Stimulated activated CD4-positive, alpha-beta T cell treated with anti-CD3 and anti-CD28 coated beads, Interleukin-12 subunit alpha, Interleukin-12 subunit beta, amount 100 ng/mL, for 4 hours (primary cell): Measurements from ENCODE around the gene MSL3.

Source experiments
- DNase-seq: peaks from one replicate; pipeline ENCODE4 v3.0.0-alpha.2; 2020

The MSL3 gene

DNA sequence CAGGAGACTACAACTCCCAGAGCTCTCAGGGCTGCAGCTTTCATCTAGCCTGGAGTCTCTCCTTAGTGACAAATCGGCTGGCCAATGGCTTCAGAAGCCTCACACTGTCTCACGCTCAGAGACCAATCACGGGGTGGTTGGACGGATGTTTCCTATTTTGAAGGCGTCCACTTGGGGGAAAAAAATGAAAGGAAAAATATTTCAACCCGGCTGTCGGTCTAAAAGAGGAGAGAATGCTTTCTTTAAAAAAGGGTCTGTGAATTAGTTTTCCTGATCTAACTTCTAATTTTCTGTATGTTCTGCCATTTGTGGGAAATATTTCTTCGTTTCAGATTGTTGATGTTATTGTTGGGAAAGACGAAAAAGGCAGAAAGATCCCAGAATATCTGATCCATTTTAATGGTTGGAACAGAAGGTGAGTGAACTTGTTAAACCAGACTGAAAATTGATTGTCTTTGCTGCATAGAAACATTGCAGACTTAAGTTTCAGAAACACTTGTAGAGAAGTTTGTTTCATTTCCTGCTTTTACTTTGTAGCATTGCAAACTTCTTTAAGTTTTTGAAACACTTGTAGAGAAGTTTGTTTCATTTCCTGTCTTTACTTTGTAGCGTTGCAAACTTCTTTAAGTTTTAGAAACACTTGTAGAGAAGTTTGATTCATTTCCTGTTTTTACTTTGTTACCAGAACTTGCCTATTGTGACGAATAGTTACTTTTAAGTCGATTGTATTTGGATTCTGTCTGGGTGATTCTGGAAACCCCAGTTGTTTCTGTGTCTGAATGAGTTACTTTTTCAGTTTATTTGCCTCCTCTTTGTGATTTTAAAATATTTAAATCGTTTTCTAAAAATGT lies 1.6 kb downstream of the MSL3 start:
- DNase-seq: peak; percentile 32

DNA sequence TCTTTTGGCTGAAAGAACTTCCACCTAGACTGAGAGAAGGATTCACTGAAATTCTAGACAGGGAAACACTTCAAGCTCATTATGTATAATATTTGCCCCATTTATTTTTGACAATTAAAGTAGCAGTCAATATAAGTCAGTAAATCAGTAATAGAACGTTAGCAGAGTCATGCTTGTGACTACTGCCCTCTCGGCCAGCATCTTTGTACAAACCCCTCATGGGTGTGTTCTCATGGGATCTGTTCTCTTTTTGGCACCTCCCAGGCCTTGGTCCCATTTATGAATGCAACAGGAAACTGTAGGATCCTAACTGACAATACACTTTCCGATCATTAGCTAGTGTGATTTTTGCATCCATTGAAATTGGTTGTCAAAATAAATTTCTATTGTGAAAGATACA lies 2.9 kb downstream of the MSL3 start:
- DNase-seq: no peak

DNA sequence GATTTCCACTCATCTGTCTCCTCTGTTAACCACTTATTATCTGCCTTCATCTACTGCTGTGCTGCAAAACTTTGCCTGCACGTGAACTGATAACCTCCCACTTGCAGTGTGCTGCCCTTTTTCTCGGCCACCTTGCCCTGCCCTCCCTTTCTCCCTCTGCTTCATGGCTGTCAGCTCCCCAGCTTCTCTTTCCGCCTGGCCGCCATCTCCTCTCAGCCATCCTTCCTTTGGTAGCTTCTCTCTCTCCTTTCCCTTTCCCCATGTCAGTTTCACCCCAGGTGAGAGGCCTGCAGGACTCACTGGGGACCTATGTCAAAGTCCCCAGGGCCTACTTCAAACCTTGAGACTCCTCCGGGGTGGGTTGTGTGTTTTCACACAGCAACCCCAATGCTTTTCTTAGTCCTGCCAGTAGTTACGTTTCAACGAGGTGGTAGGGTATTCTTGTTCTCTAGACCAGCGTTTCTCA lies 6.6 kb downstream of the MSL3 start:
- no peak for DNase-seq

DNA sequence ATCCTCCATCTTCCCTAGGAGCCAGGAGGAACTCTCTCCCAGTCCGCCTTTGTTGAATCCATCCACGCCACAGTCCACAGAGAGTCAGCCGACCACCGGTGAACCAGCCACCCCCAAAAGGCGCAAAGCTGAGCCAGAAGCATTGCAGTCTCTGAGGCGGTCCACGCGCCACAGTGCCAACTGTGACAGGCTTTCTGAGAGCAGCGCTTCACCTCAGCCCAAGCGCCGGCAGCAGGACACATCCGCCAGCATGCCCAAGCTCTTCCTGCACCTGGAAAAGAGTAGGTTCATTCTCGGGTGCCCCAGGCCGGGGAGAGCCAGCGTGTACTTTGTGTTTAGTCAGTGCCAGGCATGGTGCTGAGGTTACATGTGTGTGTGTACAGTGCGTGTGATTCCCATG lies 7.4 kb downstream of the MSL3 start:
- no peak for DNase-seq

DNA sequence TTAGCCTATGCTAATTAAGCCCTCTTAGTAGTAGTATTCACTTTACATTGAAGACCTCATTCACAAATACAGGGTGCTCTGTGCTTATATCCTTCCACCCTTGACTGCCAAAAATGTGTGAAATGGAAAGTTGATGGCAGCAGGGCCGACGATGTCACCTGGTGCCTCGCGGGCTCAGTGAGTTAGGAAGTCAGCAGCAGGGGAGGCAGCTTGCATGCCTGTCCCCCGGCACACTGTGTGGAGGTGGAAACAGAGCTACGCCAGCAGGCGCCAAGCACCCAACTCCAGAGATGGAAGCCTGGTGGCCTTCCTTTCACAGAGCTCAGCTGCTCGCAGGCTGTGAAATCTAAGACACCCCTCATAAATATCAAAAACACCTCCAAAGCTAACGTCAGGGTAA lies 8.4 kb downstream of the MSL3 start:
- no peak for DNase-seq

DNA sequence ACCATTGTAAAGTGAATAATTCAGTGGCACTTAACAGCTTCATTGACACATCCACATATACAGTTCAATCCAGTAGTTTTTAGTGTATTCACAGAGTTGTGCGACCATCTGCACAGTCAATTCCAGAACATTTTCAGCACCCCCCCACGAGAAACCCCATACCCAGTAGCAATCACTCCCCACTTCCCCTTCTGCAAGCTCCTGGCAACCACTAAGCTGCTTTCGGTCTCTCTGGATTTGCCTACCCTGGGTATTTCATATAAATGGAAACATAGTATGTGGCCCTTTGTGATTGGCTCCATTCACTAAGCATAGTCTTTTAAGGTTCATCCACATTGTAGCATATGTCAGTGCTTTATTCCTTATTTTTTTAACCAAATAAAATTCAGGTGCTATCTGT lies 10.0 kb downstream of the MSL3 start:
- no peak for DNase-seq

DNA sequence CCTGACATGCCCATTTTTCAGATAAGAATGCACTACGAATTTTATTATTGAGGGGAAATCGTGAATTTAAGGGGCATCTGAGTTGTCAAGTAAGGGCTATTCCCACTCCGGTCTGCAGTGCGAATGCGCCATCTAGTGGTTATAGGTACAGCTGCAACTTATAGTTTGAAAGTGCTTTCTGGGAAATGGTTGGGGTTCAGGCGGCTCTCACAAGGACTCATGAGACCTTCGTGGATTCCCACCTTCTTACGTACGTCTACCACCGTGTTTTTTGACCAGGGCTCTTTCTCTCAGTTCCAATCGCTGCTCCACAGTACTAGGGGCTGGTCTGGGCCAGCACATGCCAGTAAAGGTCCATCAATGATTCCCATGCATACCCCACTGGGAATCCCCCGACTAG lies 12.3 kb downstream of the MSL3 start:
- no peak for DNase-seq

DNA sequence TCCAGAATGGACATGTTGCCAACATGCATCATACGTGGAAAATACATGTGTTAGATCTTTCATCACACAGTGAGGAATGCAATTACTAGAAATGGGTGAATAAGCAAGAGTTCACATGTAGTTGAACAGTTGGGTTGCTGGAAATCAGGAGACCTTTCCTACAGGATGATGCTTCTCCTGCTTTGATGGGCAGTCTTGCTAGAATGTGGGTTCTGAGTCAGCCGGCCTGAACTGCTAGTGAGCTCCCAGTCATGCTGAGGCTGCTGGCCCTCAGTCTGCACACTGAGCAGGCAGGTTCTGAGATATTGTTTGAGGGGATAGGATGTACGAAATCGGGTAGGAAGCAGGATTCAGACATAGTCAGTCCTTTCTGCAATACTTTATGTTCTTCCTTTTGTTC lies 20.2 kb downstream of the MSL3 start:
- no peak for DNase-seq

DNA sequence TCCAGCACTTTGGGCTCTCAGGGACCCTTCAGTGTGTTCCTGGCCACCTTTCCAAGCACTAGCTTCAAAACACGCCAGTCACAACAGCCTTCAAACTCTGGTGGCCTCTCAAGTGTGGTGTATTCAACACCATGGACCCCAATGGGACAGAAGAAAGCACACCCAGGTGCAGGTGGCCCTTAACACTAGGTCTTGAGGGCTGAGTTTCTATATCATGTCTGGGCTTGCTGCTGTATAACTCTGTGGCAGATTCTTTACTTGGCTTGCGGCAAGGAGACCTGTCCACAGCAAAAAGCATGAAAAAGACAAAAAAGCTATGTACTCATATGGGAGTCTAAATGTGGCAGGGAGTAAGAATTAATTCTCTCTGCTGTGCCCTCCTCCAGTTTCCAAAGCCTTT lies 23.1 kb downstream of the MSL3 start:
- no peak for DNase-seq

DNA sequence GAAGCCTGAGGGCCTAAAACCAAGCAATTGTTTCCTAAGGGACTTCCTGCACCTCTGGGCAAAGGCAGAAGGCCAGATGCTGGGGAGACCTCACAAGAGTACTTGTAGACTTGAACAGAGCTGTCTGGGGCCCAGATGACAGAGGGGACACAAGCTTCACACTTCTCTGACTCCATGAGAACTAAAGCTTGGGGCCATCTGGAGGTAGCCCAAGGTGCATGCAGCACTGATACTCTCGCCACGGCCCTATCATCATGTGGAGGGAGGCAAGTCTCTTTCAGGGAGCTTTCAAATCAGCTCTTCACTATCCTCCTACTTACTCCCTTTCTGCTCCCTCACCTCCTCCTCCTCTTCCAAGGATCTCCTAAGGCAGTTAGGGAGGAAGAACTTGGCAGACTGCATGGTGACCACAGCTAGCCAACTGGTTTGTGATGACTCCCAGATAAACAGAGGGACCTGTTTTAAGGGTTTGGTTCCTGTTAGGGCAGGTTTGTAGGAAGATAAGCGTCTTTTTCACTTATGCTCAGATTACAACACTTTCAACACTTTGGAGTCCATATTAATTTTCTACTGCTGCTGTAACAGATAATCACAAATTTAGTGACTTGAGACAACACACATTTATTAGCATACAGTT lies 23.8 kb downstream of the MSL3 start:
- DNase-seq: no peak

DNA sequence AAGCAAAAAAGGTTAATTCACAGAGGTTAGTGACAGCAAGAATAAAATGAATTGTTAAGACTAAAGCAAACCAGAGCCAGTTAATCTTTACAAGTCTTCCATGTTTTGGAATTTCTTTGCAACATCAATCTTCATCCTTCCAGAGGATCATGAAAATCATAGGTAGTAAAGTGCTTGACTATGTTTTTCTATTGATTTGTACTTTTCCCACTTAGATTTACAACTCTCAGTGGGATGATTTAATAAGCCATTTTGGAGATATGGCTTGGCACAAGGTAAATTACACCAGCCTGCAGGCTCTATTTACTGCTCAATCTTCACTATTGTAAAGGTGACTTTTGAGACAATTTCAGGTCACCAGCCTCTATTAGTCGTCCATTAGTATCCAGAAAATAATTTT lies 26.5 kb downstream of the MSL3 start:
- DNase-seq: no peak

DNA sequence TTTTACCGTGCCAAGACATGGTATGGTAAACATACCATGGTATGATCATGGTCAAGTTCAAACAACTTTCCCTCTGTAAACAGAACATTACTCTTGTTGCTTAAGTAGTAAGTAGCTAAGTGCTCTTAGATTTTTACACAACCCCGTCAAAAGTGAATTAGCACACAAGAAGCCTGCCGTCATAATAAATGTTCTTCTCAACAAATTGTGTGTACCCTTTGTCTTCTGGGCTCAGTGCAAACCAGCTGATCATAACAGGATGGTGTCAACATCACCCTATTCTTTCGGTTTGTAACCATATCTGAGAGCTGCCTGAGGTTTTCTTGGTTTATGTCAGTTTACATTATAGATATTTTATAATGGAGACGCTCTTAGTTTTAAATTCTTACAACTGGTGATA lies 28.8 kb downstream of the MSL3 start:
- DNase-seq: no peak

DNA sequence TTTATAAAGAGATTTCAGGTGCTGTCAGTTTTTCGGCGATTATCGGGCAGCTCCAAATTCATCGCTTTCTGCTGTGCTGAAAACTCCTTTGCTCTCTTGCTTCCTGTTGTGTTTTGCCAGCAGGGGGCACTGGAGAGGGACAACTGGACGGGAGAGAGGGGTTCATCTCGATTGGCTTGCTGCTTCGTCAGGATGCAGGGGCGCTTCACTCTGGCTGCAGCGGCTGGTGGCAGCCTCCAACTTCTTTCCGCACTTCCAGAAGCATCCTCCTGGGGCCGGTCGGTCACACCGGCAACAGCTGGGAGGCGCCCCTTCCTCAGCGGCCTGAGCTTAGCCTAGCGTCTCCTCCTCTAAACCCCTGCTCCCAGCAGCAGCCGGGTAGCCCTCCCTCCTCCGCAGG lies 29.5 kb downstream of the MSL3 start:
- peak; percentile 67 for DNase-seq

DNA sequence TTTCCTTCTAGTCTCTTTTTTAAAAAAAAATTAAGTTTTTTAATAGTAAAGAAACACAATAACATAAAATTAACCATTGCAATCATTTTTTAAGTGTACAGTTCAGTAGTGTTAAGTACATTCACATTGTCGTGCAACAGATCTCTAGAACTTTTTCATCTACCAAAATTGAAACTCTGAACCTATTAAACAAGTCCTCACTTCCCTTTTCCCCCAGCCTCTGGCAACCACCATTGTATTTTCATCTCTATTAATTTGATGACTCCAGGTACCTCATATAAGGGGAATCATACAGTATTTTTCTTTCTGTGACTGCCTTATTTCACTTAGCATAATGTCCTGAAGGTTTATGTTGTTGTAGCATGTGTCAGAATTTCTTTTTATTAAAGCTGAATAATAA lies 31.8 kb downstream of the MSL3 start:
- no peak for DNase-seq

DNA sequence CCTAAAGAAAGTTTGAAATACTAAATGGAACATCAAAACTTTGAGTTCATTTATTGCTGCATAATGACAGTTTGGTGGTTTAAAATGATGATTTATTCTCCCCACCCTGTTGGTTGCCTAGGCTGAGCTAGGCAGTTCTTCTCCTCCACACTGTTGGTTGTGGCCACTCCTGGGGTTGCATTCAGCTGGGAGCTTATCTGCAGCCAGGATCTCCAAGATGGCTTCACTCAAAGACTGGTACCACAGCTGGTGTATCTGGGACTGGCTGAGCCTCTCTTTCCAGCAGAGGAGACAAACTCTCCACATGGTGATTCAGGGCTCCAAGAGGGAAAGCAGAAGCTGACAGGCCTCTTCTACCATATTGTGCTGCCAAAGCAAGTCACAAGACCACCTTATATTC lies 33.1 kb downstream of the MSL3 start:
- DNase-seq: no peak

DNA sequence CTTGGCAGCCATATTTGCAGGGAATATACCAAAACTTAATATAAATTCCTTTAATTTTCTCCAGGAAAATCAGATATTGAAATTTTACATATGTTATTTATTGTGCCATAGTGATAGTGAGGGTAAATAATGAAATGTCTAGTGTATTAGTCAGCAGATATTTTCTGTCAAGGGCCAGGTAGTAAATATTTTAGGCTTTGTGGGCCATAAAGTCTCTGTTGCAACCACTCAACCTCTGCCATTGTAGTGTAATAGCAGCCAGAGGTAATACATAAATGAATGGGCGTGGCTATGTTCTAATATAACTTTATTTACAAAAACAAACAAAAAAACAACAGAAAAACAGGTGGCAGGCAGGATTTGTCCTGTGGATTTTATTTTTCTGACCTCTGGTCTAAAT lies 33.5 kb downstream of the MSL3 start:
- DNase-seq: no peak

DNA sequence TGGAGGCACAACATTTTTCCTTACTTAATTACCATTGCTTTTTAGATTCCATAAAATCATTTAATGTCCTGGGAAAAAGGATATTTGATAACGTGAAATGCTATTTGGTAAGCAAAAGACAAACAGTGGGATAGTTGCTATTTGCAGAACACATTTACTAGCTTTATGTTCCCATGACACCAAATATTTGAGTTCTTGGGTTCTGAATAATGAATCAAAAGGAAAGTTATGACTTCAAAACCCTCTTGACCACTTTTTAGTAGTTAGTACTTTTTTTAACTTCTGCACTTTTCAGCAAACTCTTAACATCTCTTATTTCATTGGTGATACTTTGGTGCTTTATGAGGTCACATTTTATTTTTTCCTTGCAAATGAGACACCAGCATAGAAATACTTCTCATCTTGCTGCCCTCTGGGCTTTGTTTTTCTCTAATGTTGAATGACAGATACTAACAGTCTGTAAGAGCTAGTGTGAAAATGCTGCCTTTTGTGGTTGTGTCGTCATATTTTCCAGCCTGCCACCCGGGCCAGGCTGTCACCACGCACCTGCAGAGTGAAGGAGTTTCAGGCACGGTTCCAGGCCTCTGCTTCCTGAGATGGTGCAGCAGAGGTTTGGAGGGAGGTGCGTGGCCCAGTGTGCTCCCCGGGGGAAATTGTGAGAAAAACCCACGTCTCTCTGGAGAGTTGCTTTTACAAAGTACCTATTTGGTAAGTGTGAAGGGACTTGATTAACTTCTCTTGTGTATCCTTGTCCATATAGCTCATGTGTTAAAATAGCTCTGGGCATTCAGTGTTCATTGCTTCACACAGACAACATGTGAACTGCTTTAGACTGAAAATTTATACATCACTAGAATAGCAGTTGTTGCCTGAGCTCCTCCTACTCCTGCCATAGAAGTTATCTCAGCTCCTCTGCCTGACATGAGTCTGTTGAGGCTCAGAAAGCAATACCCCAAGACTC lies 34.7 kb downstream of the MSL3 start:
- peak; percentile 51 for DNase-seq

DNA sequence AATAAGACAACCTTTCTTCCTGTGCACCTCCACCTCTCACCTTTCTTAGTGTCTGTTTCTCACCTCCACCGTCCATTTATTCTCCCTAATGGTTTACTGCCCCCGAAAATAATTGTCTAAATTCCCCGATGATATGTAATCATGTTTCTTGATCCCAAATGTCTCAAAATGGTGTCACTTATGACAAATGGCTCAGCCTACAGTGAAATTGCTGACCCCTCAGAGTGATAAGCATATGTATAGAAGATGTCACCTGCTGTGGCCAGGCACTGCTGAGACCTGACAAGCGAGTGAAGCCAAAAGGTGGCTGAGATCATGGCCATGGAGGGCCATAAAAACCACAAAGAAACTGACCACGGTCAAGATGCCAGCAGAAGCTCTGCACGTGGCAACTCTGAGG lies 35.7 kb downstream of the MSL3 start:
- DNase-seq: no peak

DNA sequence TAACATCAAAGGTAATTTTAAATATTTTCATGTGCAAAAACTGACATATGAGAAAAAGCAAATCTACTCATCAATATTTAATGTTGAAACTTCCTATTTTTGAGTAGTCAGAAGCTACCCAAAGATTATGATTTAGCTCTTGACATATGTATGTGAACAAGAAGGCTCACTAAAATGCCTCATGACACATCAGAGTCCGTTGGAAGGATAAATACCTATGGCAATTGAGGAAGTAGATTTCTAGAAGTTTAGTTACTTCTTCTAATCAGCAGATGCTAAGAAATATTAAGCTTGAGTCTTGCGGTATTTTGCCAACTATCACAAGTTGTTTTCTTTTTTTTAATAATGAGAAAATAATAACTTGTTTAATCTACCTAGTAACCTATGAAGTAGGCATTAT lies 55.3 kb downstream of the MSL3 start:
- no peak for DNase-seq
